ENCODE measurements around the gene GAB2.

The GAB2 gene

GRCh38 chr11:78201096-78201818 is 216.4 kb downstream of the GAB2 start:
- Histone ChIP-seq H2AFZ (ENCODE audit: low read depth, low read length) (no peak overlapping the region), H3K4me1 (ENCODE audit: insufficient read depth, low read length) (peaks cover 44% of the 10 kb centered on the region), H3K4me3 (ENCODE audit: low read depth in 1 of 2, low read length in 2 of 2) (no peak overlapping the region), H3K4me2 (ENCODE audit: insufficient read depth, low read length) (no peak overlapping the region), H3K27me3 (ENCODE audit: insufficient read depth, low read length, poor library complexity) (no peaks in the 10 kb centered on the region), H4K20me1 (ENCODE audit: insufficient read depth, low read length) (no peaks in the 10 kb centered on the region), H3K9ac (ENCODE audit: low read depth, low read length) (peak overlapping the region; percentile 20; the same call in 1 of the 2 replicates), H3K36me3 (ENCODE audit: insufficient read depth, low read length) (peaks cover 41% of the 10 kb centered on the region), H3K27ac (ENCODE audit: low read length) (peak overlapping the region; percentile 94), H3K79me2 (ENCODE audit: insufficient read depth, low read length) (no peaks in the 10 kb centered on the region), H3K9me3 (ENCODE audit: insufficient read depth, low read length, severe bottlenecking) (no peaks in the 10 kb centered on the region)
- no peak for TF ChIP-seq EZH2 (IDR thresholded peaks at IDR 0.05; ENCODE audit: borderline replicate concordance, low read depth, low read length, severe bottlenecking)
- TF ChIP-seq CTCF (IDR thresholded peaks at IDR 0.05; ENCODE audit: borderline replicate concordance, extremely low read depth, low read length, poor library complexity, severe bottlenecking) = no peak
- no peak for ATAC-seq (ENCODE audit: insufficient read depth, low read depth)
- no peak for DNase-seq

- no peak overlapping the region for H3K9ac ChIP-seq (ENCODE audit: low read depth, low read length)
- no peak overlapping the region for H2AFZ ChIP-seq (ENCODE audit: low read depth, low read length)
- no peaks in the 10 kb centered on the region for H3K27me3 ChIP-seq (ENCODE audit: insufficient read depth, low read length, poor library complexity)
- peak overlapping the region; percentile 94; the same call in 1 of the 2 replicates for H3K27ac ChIP-seq (ENCODE audit: low read length)
- no peaks in the 10 kb centered on the region for H4K20me1 ChIP-seq (ENCODE audit: insufficient read depth, low read length)
- no peak for TF ChIP-seq CTCF (IDR thresholded peaks at IDR 0.05; ENCODE audit: borderline replicate concordance, extremely low read depth, low read length, poor library complexity, severe bottlenecking)
- no peak overlapping the region for H3K4me2 ChIP-seq (ENCODE audit: insufficient read depth, low read length)
- DNase-seq = no peak
- H3K79me2 ChIP-seq (ENCODE audit: insufficient read depth, low read length) = peaks cover 5% of the 10 kb centered on the region; the same call in 1 of the 2 replicates
- no peak overlapping the region for H3K4me3 ChIP-seq (ENCODE audit: low read depth in 1 of 2, low read length in 2 of 2)
- H3K9me3 ChIP-seq (ENCODE audit: insufficient read depth, low read length, severe bottlenecking) = no peaks in the 10 kb centered on the region
- ATAC-seq (ENCODE audit: insufficient read depth, low read depth) = no peak
- peaks cover 44% of the 10 kb centered on the region for H3K4me1 ChIP-seq (ENCODE audit: insufficient read depth, low read length)
- H3K36me3 ChIP-seq (ENCODE audit: insufficient read depth, low read length) = peaks cover 45% of the 10 kb centered on the region
These were observed 217.1 kb downstream of the GAB2 start for GRCh38 chr11:78200553-78200952.

- DNase-seq = no peak
- H3K36me3 ChIP-seq (ENCODE audit: insufficient read depth, low read length) = peaks cover 45% of the 10 kb centered on the region
These were observed 217.6 kb downstream of the GAB2 start for GRCh38 chr11:78200061-78200460.

More at GRCh38 chr11:78200061-78200460, 217.6 kb downstream of the GAB2 start:
- H3K4me1 ChIP-seq (ENCODE audit: insufficient read depth, low read length) = peaks cover 44% of the 10 kb centered on the region
- no peaks in the 10 kb centered on the region for H3K9me3 ChIP-seq (ENCODE audit: insufficient read depth, low read length, severe bottlenecking)
- no peak overlapping the region for H3K4me2 ChIP-seq (ENCODE audit: insufficient read depth, low read length)
- no peak for TF ChIP-seq CTCF (IDR thresholded peaks at IDR 0.05; ENCODE audit: borderline replicate concordance, extremely low read depth, low read length, poor library complexity, severe bottlenecking)
- TF ChIP-seq EZH2 (IDR thresholded peaks at IDR 0.05; ENCODE audit: borderline replicate concordance, low read depth, low read length, severe bottlenecking) = no peak
- ATAC-seq (ENCODE audit: insufficient read depth, low read depth) = no peak
- H3K79me2 ChIP-seq (ENCODE audit: insufficient read depth, low read length) = peaks cover 10% of the 10 kb centered on the region; the same call in 1 of the 2 replicates
- no peaks in the 10 kb centered on the region for H3K27me3 ChIP-seq (ENCODE audit: insufficient read depth, low read length, poor library complexity)
- H4K20me1 ChIP-seq (ENCODE audit: insufficient read depth, low read length) = no peaks in the 10 kb centered on the region
- no peak overlapping the region for H3K9ac ChIP-seq (ENCODE audit: low read depth, low read length)
- H3K4me3 ChIP-seq (ENCODE audit: low read depth in 1 of 2, low read length in 2 of 2) = no peak overlapping the region
- no peak overlapping the region for H3K27ac ChIP-seq (ENCODE audit: low read length)
- no peak overlapping the region for H2AFZ ChIP-seq (ENCODE audit: low read depth, low read length)

Data from DND-41 (cell line).